ENCODE results near the gene BRD9. TPM values are rescaled to one million over a fixed set of nuclear protein-coding genes. Genes with fewer than 3 reads are reported as not detected.

BRD9 gene
- total RNA-seq, 2 donors from 2014 or later = 17.9 to 46.2 TPM

DNA sequence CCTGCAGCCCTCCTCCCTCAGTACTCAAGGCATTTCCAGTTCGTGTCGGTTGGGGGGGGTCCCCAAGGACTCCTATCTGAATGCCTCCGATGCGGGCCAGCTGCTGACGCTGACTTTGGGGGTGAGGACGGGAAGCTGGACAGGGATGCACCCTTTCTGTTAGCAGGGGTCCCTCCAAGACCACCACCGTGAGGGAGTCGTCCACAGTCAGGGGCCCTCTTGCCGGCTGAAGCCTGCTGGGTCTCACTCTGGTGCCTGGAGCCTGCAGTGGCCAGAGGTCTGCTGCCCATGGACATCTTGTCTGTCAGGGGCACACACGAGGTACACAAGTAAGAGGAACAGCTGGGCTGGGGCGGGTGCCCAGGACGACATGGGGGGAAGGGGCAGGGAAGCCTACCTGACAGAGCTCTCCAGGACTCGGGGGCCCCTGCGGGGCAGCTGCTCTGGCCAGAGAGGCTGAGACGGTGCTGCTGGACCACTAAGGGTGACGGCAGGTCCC is 32.8 kb downstream of the BRD9 start:
- Histone ChIP-seq H3K9me3 (no peaks in the 10 kb centered on the region), H3K4me3 (no peak overlapping the region), H3K27me3 (replicated peaks; ENCODE audit: insufficient read depth) (no peaks in the 10 kb centered on the region), H3K36me3 (peaks cover 0 to 8% of the 10 kb centered on the region in 2 donors), H3K4me1 (replicated peaks) (no peaks in the 10 kb centered on the region), H3K27ac (no peak overlapping the region)
- intact Hi-C loops (cut with DNase I) = no loop called here
- no peak for DNase-seq (ENCODE audit: low spot score)
- 76% methylated on average over 16 of the region's 16 CpGs for WGBS
- TF ChIP-seq POLR2A (IDR thresholded peaks at IDR 0.05) (no peak), CTCF (IDR thresholded peaks at IDR 0.05) (no peak), POLR2AphosphoS5 (IDR thresholded peaks at IDR 0.05) (no peak)

GRCh38 chr5:859391-859790 is 33.2 kb downstream of the BRD9 start:
- intact Hi-C loops (cut with DNase I) = no loop called here
- Histone ChIP-seq H3K9me3 (no peaks in the 10 kb centered on the region), H3K27ac (no peak overlapping the region), H3K36me3 (peaks cover 0 to 6% of the 10 kb centered on the region in 2 donors), H3K4me1 (replicated peaks) (no peaks in the 10 kb centered on the region), H3K4me3 (no peak overlapping the region), H3K27me3 (replicated peaks; ENCODE audit: insufficient read depth) (no peaks in the 10 kb centered on the region)
- no peak for TF ChIP-seq CTCF (IDR thresholded peaks at IDR 0.05)
- no peak for TF ChIP-seq POLR2AphosphoS5 (IDR thresholded peaks at IDR 0.05)
- no peak for TF ChIP-seq POLR2A (IDR thresholded peaks at IDR 0.05)
- WGBS = 76% methylated on average over 16 of the region's 16 CpGs
- no peak for DNase-seq (ENCODE audit: low spot score)

DNA sequence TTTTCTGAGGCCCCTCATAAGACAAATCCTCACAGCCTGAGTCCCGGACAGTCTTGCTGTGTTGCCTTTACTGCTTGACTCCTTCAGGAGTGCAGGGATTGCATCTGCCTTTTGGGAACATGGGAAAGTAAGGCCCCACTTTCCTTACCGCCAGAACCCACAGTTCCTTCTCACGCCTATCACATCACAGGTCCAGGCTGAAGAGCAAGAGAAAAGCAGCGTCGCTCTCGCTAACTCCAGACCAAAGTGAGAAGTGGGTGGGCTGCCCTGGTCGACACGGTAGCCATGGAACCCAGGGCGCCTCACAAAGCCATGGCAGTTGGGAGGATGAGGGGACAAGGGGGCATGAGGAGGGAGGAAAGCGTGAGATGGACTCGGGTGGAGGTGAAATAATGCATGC is 33.9 kb downstream of the BRD9 start:
- Histone ChIP-seq H3K27ac (no peak overlapping the region), H3K4me3 (no peak overlapping the region), H3K4me1 (replicated peaks) (no peaks in the 10 kb centered on the region), H3K9me3 (no peaks in the 10 kb centered on the region), H3K36me3 (no peaks in the 10 kb centered on the region), H3K27me3 (replicated peaks; ENCODE audit: insufficient read depth) (no peaks in the 10 kb centered on the region)
- no peak for DNase-seq (ENCODE audit: low spot score)
- TF ChIP-seq POLR2AphosphoS5 (IDR thresholded peaks at IDR 0.05) (no peak), CTCF (IDR thresholded peaks at IDR 0.05) (no peak), POLR2A (IDR thresholded peaks at IDR 0.05) (no peak)
- 84% methylated on average over 11 of the region's 11 CpGs for WGBS
- intact Hi-C loops (cut with DNase I) = no loop called here

- intact Hi-C loops (cut with DNase I) = no loop called here
- 81% methylated on average over 16 of the region's 16 CpGs for WGBS
- Histone ChIP-seq H3K4me1 (replicated peaks) (no peaks in the 10 kb centered on the region), H3K36me3 (no peaks in the 10 kb centered on the region), H3K9me3 (no peaks in the 10 kb centered on the region), H3K27me3 (replicated peaks; ENCODE audit: insufficient read depth) (peaks cover 8% of the 10 kb centered on the region), H3K27ac (no peak overlapping the region), H3K4me3 (no peak overlapping the region)
- DNase-seq (ENCODE audit: low spot score) = no peak
- TF ChIP-seq CTCF (IDR thresholded peaks at IDR 0.05) (no peak), POLR2AphosphoS5 (IDR thresholded peaks at IDR 0.05) (no peak), POLR2A (IDR thresholded peaks at IDR 0.05) (no peak)
Measured at GRCh38 chr5:856531-857425, 35.8 kb downstream of the BRD9 start.

All from prostate gland (tissue), 2 donors.